ENCODE measurements around the gene UCK2. TPM values are rescaled to one million over a fixed set of nuclear protein-coding genes. Genes with fewer than 3 reads are reported as not detected.

UCK2 gene
- total and polyA plus RNA-seq, 2 donors (not counting 1 experiment from before 2014, with no cell fraction given): 8.9 to 11.5 TPM

GRCh38 chr1:165897326-165898303 lies 70.2 kb downstream of the UCK2 start:
- TF ChIP-seq EZH2 (IDR thresholded peaks at IDR 0.05; ENCODE audit: borderline replicate concordance, insufficient read depth, low read depth, low read length, poor library complexity, severe bottlenecking) (no peak), CTCF (IDR thresholded peaks at IDR 0.05) (no peak)
- no peaks in the 10 kb centered on the region for H3K4me1 ChIP-seq (ENCODE audit: control insufficient read depth in 2 of 2, insufficient read depth in 2 of 2, low read length in 2 of 2)
- H3K27ac Mint-ChIP-seq: no peak overlapping the region
- no peak overlapping the region for H3K4me2 ChIP-seq (replicated peaks; ENCODE audit: low read depth, low read length, poor library complexity, severe bottlenecking)
- peaks cover 0 to 20% of the 10 kb centered on the region in 2 experiments for H3K36me3 ChIP-seq (replicated peaks in 1 of 2; ENCODE audit: control extremely low read depth in 1 of 2, control insufficient read depth in 1 of 2, extremely low read depth in 1 of 2, insufficient read depth in 2 of 2, low read length in 1 of 2)
- H4K20me1 ChIP-seq (ENCODE audit: control insufficient read depth, insufficient read depth, low read length, poor library complexity, severe bottlenecking): no peaks in the 10 kb centered on the region
- no peaks in the 10 kb centered on the region for H3K27me3 Mint-ChIP-seq
- H3K4me3 ChIP-seq (ENCODE audit: control extremely low read depth in 1 of 5, extremely low read depth in 1 of 5, insufficient read depth in 1 of 5, low read depth in 2 of 5, low read length in 4 of 5): no peak overlapping the region
- H2AFZ ChIP-seq (ENCODE audit: insufficient read depth, low read depth, low read length, poor library complexity, severe bottlenecking): no peak overlapping the region
- H3K9me3 Mint-ChIP-seq (ENCODE audit: insufficient read depth): no peaks in the 10 kb centered on the region
- ChIA-PET CTCF (no interaction called here), POLR2A (no interaction called here)
- H3K4me1 Mint-ChIP-seq: no peaks in the 10 kb centered on the region
- H3K27me3 ChIP-seq (replicated peaks in 1 of 4; ENCODE audit: control extremely low read depth in 1 of 4, control insufficient read depth in 3 of 4, insufficient read depth in 4 of 4, low read length in 3 of 4): no peaks in the 10 kb centered on the region
- H3K9ac ChIP-seq (ENCODE audit: low read length): no peak overlapping the region
- WGBS (ENCODE audit: insufficient coverage): 97% methylated on average over 10 of the region's 12 CpGs
- intact Hi-C loops (cut with micrococcal nuclease): no loop called here
- ATAC-seq (ENCODE audit: low read depth) (no peak), DNase-seq (no peak)
- H3K9me3 ChIP-seq (ENCODE audit: control extremely low read depth in 1 of 3, control insufficient read depth in 2 of 3, insufficient read depth in 1 of 3, low read length in 2 of 3): no peaks in the 10 kb centered on the region
- H3K4me3 Mint-ChIP-seq: no peak overlapping the region
- no peak overlapping the region for H3K27ac ChIP-seq (ENCODE audit: low read length in 2 of 2)
- no peaks in the 10 kb centered on the region for H3K79me2 ChIP-seq (ENCODE audit: control insufficient read depth, insufficient read depth, low read length)

GRCh38 chr1:165898837-165899236 lies 71.4 kb downstream of the UCK2 start:
- no peak for DNase-seq
- Mint-ChIP-seq H3K9me3 (ENCODE audit: insufficient read depth) (no peaks in the 10 kb centered on the region), H3K27ac (no peak overlapping the region), H3K4me3 (no peak overlapping the region), H3K27me3 (no peaks in the 10 kb centered on the region), H3K4me1 (no peaks in the 10 kb centered on the region)
- no peak for TF ChIP-seq CTCF (IDR thresholded peaks at IDR 0.05)
- ChIA-PET POLR2A (no interaction called here), CTCF (no interaction called here)
- H2AFZ ChIP-seq (ENCODE audit: insufficient read depth, low read depth, low read length, poor library complexity, severe bottlenecking): no peak overlapping the region
- no peak overlapping the region for H3K4me3 ChIP-seq (ENCODE audit: control extremely low read depth in 1 of 5, extremely low read depth in 1 of 5, insufficient read depth in 1 of 5, low read depth in 2 of 5, low read length in 4 of 5)
- intact Hi-C loops (cut with micrococcal nuclease): no loop called here
- H3K9me3 ChIP-seq (ENCODE audit: control extremely low read depth in 1 of 3, control insufficient read depth in 2 of 3, insufficient read depth in 1 of 3, low read length in 2 of 3): no peaks in the 10 kb centered on the region
- no peaks in the 10 kb centered on the region for H3K4me1 ChIP-seq (ENCODE audit: control insufficient read depth in 2 of 2, insufficient read depth in 2 of 2, low read length in 2 of 2)
- no CpG with 5 or more reads among the region's 3 CpGs for WGBS (ENCODE audit: insufficient coverage)
- H3K36me3 ChIP-seq (replicated peaks in 1 of 2; ENCODE audit: control extremely low read depth in 1 of 2, control insufficient read depth in 1 of 2, extremely low read depth in 1 of 2, insufficient read depth in 2 of 2, low read length in 1 of 2): peaks cover 0 to 30% of the 10 kb centered on the region in 2 experiments
- H3K4me2 ChIP-seq (replicated peaks; ENCODE audit: low read depth, low read length, poor library complexity, severe bottlenecking): no peak overlapping the region
- H4K20me1 ChIP-seq (ENCODE audit: control insufficient read depth, insufficient read depth, low read length, poor library complexity, severe bottlenecking): no peaks in the 10 kb centered on the region
- no peaks in the 10 kb centered on the region for H3K27me3 ChIP-seq (replicated peaks in 1 of 4; ENCODE audit: control extremely low read depth in 1 of 4, control insufficient read depth in 3 of 4, insufficient read depth in 4 of 4, low read length in 3 of 4)
- H3K27ac ChIP-seq (ENCODE audit: low read length in 2 of 2): no peak overlapping the region
- no peaks in the 10 kb centered on the region for H3K79me2 ChIP-seq (ENCODE audit: control insufficient read depth, insufficient read depth, low read length)
- H3K9ac ChIP-seq (ENCODE audit: low read length): no peak overlapping the region
- ATAC-seq (ENCODE audit: low read depth): no peak

All from B cell (primary cell).